HL-60 (cell line): ENCODE measurements around the gene LAPTM5.

Experiments used
- CTCF ChIP-seq: IDR thresholded peaks from one replicate; pipeline ENCODE4 v1.5.1; 2011; ENCODE audit warnings: low read length, control low read depth, inconsistent platforms; ENCODE audit not compliant: insufficient read depth
- POLR2AphosphoS5 ChIP-seq: IDR thresholded peaks from 2 replicates; pipeline ENCODE4 v1.6.1; 2012; ENCODE audit warnings: low read depth

GRCh38 chr1:30753118-30753517 lies 4.5 kb downstream of the LAPTM5 start:
- TF ChIP-seq CTCF, result no peak
- no peak for TF ChIP-seq POLR2AphosphoS5
